ENCODE results near the gene DHRS2. TPM values are rescaled to one million over a fixed set of nuclear protein-coding genes. Genes with fewer than 3 reads are reported as not detected.

DHRS2 gene
- total and polyA plus RNA-seq, 2 of the 4 experiments (the other 2 are of a cell fraction), result 0.12 to 0.18 TPM

DNA sequence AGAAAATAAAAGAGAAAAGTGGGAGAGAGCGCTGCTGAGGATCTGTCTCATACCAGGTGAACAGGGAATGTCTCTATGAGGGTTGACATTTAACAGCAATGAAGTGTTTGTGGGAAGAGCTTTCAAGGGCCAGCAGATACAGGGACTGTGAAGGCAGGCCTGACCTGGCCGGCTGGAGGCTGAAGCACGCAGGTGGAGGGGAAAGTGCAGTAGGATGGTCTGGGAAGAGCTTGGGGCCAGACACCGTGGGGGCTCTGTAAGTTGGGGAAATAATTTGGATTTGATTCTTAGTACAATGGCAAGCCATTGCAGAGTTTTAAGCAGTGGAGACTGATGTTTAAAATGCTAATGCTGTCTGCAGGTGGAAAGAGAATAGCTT lies 23.8 kb upstream of the DHRS2 start:
- Histone ChIP-seq H3K56ac (ENCODE audit: extremely low read depth, insufficient read depth, low read length) (no peak overlapping the region), H3K9me3 (ENCODE audit: control insufficient read depth, insufficient read depth, low read length) (no peaks in the 10 kb centered on the region), H4K91ac (ENCODE audit: insufficient read depth, low read depth, low read length) (no peak overlapping the region), H3K27ac (ENCODE audit: insufficient read depth, low read length) (no peak overlapping the region), H3K18ac (ENCODE audit: low read depth, low read length) (no peak overlapping the region), H3K79me1 (ENCODE audit: low read depth in 1 of 2, low read length in 2 of 2) (no peaks in the 10 kb centered on the region), H2AFZ (replicated peaks; ENCODE audit: low read length, poor library complexity) (no peak overlapping the region), H4K5ac (ENCODE audit: low read depth, low read length) (no peak overlapping the region), H3K9me1 (ENCODE audit: insufficient read depth, low read length) (no peaks in the 10 kb centered on the region), H2BK15ac (ENCODE audit: low read depth, low read length) (no peak overlapping the region), H3K4me2 (ENCODE audit: low read depth, low read length) (no peak overlapping the region), H3K4me3 (ENCODE audit: insufficient read depth, low read depth, low read length) (no peak overlapping the region), H4K20me1 (ENCODE audit: insufficient read depth, low read length) (no peaks in the 10 kb centered on the region), H3K4ac (ENCODE audit: low read depth, low read length) (no peak overlapping the region), H3K27me3 (ENCODE audit: control insufficient read depth, insufficient read depth, low read length) (peaks cover 3% of the 10 kb centered on the region), H2BK120ac (ENCODE audit: low read depth, low read length) (no peak overlapping the region), H3K9ac (ENCODE audit: low read depth, low read length) (no peak overlapping the region), H3K14ac (replicated peaks; ENCODE audit: low read depth, low read length) (no peak overlapping the region), H2AK9ac (replicated peaks; ENCODE audit: low read depth, low read length, poor library complexity) (no peak overlapping the region), H2BK5ac (ENCODE audit: low read depth, low read length, poor library complexity, severe bottlenecking) (no peak overlapping the region), H2AK5ac (ENCODE audit: low read depth, low read length) (no peak overlapping the region), H4K8ac (ENCODE audit: low read depth in 2 of 2, low read length in 2 of 2) (no peak overlapping the region), H3K4me1 (ENCODE audit: control insufficient read depth, insufficient read depth, low read length) (no peaks in the 10 kb centered on the region), H2BK20ac (ENCODE audit: low read depth, low read length) (no peak overlapping the region), H3K23ac (ENCODE audit: low read depth, low read length) (no peak overlapping the region), H3K36me3 (ENCODE audit: control insufficient read depth, insufficient read depth, low read length) (no peaks in the 10 kb centered on the region)
- in situ Hi-C loops (cut with MboI; ENCODE audit: low sequenced_read_pairs), result no loop called here
- POLR2A ChIA-PET (ENCODE audit: unreplicated experiment), result no interaction called here
- dilution Hi-C loops (cut with HindIII; ENCODE audit: low sequenced_read_pairs, unreplicated experiment), result no loop called here
- intact Hi-C loops (cut with micrococcal nuclease), result no loop called here
- CTCF ChIA-PET, result interaction anchor here (0.6 to 2.9 kb wide), 2 partner anchors 20 to 96 kb away, joined by 3 to 8 read pairs; no protein-coding TSS in a partner anchor
- TF ChIP-seq SMC3 (IDR thresholded peaks at IDR 0.05; ENCODE audit: low read depth, low read length) (no peak), BHLHE40 (IDR thresholded peaks at IDR 0.05; ENCODE audit: low read depth, low read length) (no peak), RAD21 (IDR thresholded peaks at IDR 0.05; ENCODE audit: low read length) (no peak), RFX5 (IDR thresholded peaks at IDR 0.05; ENCODE audit: low read depth, low read length) (no peak), NFE2L2 (IDR thresholded peaks at IDR 0.05; ENCODE audit: low read depth, low read length) (no peak), FOS (IDR thresholded peaks at IDR 0.05; ENCODE audit: low read depth, low read length) (no peak), POLR2A (IDR thresholded peaks at IDR 0.05; ENCODE audit: low read depth, low read length) (no peak), MXI1 (IDR thresholded peaks at IDR 0.05; ENCODE audit: borderline replicate concordance, low read depth, low read length) (no peak), CEBPB (IDR thresholded peaks at IDR 0.05; ENCODE audit: low read depth, low read length) (no peak), MAZ (IDR thresholded peaks at IDR 0.05; ENCODE audit: borderline replicate concordance, low read depth, low read length) (no peak), CHD1 (IDR thresholded peaks at IDR 0.05; ENCODE audit: low read depth, low read length) (no peak), MAFK (IDR thresholded peaks at IDR 0.05; ENCODE audit: low read depth, low read length) (no peak)
- TF ChIP-seq, protein P1, sequence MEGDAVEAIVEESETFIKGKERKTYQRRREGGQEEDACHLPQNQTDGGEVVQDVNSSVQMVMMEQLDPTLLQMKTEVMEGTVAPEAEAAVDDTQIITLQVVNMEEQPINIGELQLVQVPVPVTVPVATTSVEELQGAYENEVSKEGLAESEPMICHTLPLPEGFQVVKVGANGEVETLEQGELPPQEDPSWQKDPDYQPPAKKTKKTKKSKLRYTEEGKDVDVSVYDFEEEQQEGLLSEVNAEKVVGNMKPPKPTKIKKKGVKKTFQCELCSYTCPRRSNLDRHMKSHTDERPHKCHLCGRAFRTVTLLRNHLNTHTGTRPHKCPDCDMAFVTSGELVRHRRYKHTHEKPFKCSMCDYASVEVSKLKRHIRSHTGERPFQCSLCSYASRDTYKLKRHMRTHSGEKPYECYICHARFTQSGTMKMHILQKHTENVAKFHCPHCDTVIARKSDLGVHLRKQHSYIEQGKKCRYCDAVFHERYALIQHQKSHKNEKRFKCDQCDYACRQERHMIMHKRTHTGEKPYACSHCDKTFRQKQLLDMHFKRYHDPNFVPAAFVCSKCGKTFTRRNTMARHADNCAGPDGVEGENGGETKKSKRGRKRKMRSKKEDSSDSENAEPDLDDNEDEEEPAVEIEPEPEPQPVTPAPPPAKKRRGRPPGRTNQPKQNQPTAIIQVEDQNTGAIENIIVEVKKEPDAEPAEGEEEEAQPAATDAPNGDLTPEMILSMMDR (conservative IDR thresholded peaks at IDR 0.05; ENCODE audit: low read depth, low read length), result no peak
- TF ChIP-seq, protein P2, sequence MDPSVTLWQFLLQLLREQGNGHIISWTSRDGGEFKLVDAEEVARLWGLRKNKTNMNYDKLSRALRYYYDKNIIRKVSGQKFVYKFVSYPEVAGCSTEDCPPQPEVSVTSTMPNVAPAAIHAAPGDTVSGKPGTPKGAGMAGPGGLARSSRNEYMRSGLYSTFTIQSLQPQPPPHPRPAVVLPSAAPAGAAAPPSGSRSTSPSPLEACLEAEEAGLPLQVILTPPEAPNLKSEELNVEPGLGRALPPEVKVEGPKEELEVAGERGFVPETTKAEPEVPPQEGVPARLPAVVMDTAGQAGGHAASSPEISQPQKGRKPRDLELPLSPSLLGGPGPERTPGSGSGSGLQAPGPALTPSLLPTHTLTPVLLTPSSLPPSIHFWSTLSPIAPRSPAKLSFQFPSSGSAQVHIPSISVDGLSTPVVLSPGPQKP (IDR thresholded peaks at IDR 0.05; ENCODE audit: borderline replicate concordance, low read depth, low read length), result no peak
- BruUV-seq (replicated peaks), result no TSS peak
- ATAC-seq (ENCODE audit: low read depth) (no peak), DNase-seq (no peak)
- 34% methylated on average over 3 of the region's 4 CpGs; no CpG with 5 or more reads in 1 of the 2 experiments for WGBS, 2 experiments (ENCODE audit: extremely low coverage in 2 of 2, insufficient read length in 1 of 2)
